ENCODE measurements around the gene SLC29A4. TPM values are rescaled to one million over a fixed set of nuclear protein-coding genes. Genes with fewer than 3 reads are reported as not detected.
"Not testable (repeated sequence)": the region's sequence is repeated elsewhere in the genome, so short reads cannot be mapped to it uniquely, and the experiment has no call there.

SLC29A4 gene
- total RNA-seq, 5 donors from 2014 or later (not counting 1 experiment from before 2014, with no cell fraction given), result 0.20 to 0.49 (median 0.32) TPM

GRCh38 chr7:5248201-5248885, 34.4 kb upstream of the SLC29A4 start:
- Mint-ChIP-seq H3K36me3 (no peaks in the 10 kb centered on the region), H3K4me3 (no peak overlapping the region), H3K4me1 (no peaks in the 10 kb centered on the region), H3K9me3 (no peaks in the 10 kb centered on the region), H3K27ac (no peak overlapping the region), H3K27me3 (peaks cover 0 to 8% of the 10 kb centered on the region in 2 donors)
- POLR2A ChIA-PET, result no interaction called here
- no peak for DNase-seq
- Histone ChIP-seq H3K27ac (ENCODE audit: low read length) (no peak overlapping the region), H3K4me1 (ENCODE audit: control insufficient read depth in 1 of 2, extremely low read depth in 1 of 2, insufficient read depth in 2 of 2, low read length in 2 of 2) (no peaks in the 10 kb centered on the region), H3K27me3 (replicated peaks in 1 of 2; ENCODE audit: control insufficient read depth in 2 of 2, extremely low read depth in 1 of 2, insufficient read depth in 2 of 2, low read length in 1 of 2) (peaks cover 0 to 7% of the 10 kb centered on the region in 2 experiments), H3K4me3 (ENCODE audit: control insufficient read depth in 1 of 2, extremely low read depth in 1 of 2, low read length in 1 of 2) (no peak overlapping the region), H3K36me3 (ENCODE audit: control insufficient read depth in 2 of 2, extremely low read depth in 1 of 2, insufficient read depth in 1 of 2, low read length in 1 of 2) (no peaks in the 10 kb centered on the region), H3K9me3 (no peaks in the 10 kb centered on the region)
- CTCF ChIA-PET, result interaction anchor here in 1 of 2 donors (0.7 kb wide), 1 partner anchor 159 kb away, joined by 4 read pairs; no protein-coding TSS in a partner anchor
- WGBS (ENCODE audit: insufficient coverage), result 80% methylated on average over 31 of the region's 31 CpGs
- no peak for ATAC-seq (replicated peaks in 1 of 4)

DNA sequence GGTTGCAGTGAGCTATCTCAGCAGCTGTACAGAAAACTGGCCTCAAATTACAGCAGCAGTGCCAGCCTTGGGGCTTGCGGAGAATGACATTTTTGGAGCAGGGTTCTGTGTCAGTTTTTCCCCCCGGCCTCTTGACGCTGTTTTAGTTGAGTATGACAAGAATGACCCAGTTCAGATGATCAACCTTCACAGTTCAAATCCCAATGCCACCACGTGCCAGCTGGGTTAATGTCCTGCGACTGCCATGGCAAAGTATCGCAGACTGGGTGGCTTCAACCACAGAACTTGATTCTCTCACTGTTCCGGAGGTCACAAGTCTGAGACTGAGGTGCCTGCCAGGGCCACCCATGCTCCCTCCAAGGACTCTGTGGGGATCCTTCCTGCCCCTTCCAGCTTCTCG, 32.0 kb upstream of the SLC29A4 start:
- CTCF ChIA-PET; H3K4me3 ChIP-seq (ENCODE audit: control insufficient read depth in 1 of 2, extremely low read depth in 1 of 2, low read length in 1 of 2); H3K9me3 Mint-ChIP-seq; H3K27me3 ChIP-seq (replicated peaks in 1 of 2; ENCODE audit: control insufficient read depth in 2 of 2, extremely low read depth in 1 of 2, insufficient read depth in 2 of 2, low read length in 1 of 2); H3K4me1 ChIP-seq (ENCODE audit: control insufficient read depth in 1 of 2, extremely low read depth in 1 of 2, insufficient read depth in 2 of 2, low read length in 2 of 2); ATAC-seq (replicated peaks in 1 of 4); H3K36me3 Mint-ChIP-seq; DNase-seq; H3K9me3 ChIP-seq; H3K27ac ChIP-seq (ENCODE audit: low read length); H3K4me3 Mint-ChIP-seq; H3K36me3 ChIP-seq (ENCODE audit: control insufficient read depth in 2 of 2, extremely low read depth in 1 of 2, insufficient read depth in 1 of 2, low read length in 1 of 2); H3K4me1 Mint-ChIP-seq; H3K27ac Mint-ChIP-seq; POLR2A ChIA-PET: not testable (repeated sequence)
- WGBS (ENCODE audit: insufficient coverage), result 80% methylated on average over 5 of the region's 8 CpGs
- H3K27me3 Mint-ChIP-seq, result peaks cover 0 to 12% of the 10 kb centered on the region in 2 donors

GRCh38 chr7:5253529-5253928, 29.2 kb upstream of the SLC29A4 start:
- POLR2A ChIA-PET; H3K27me3 ChIP-seq (replicated peaks in 1 of 2; ENCODE audit: control insufficient read depth in 2 of 2, extremely low read depth in 1 of 2, insufficient read depth in 2 of 2, low read length in 1 of 2); CTCF ChIA-PET; DNase-seq; H3K4me1 Mint-ChIP-seq; H3K4me1 ChIP-seq (ENCODE audit: control insufficient read depth in 1 of 2, extremely low read depth in 1 of 2, insufficient read depth in 2 of 2, low read length in 2 of 2); H3K4me3 ChIP-seq (ENCODE audit: control insufficient read depth in 1 of 2, extremely low read depth in 1 of 2, low read length in 1 of 2); H3K9me3 Mint-ChIP-seq; H3K9me3 ChIP-seq; H3K36me3 Mint-ChIP-seq; H3K4me3 Mint-ChIP-seq; ATAC-seq (replicated peaks in 1 of 4); H3K27ac ChIP-seq (ENCODE audit: low read length); H3K36me3 ChIP-seq (ENCODE audit: control insufficient read depth in 2 of 2, extremely low read depth in 1 of 2, insufficient read depth in 1 of 2, low read length in 1 of 2); H3K27ac Mint-ChIP-seq: not testable (repeated sequence)
- WGBS (ENCODE audit: insufficient coverage), result 65% methylated on average over 8 of the region's 14 CpGs
- H3K27me3 Mint-ChIP-seq, result peaks cover 0 to 14% of the 10 kb centered on the region in 2 donors

DNA sequence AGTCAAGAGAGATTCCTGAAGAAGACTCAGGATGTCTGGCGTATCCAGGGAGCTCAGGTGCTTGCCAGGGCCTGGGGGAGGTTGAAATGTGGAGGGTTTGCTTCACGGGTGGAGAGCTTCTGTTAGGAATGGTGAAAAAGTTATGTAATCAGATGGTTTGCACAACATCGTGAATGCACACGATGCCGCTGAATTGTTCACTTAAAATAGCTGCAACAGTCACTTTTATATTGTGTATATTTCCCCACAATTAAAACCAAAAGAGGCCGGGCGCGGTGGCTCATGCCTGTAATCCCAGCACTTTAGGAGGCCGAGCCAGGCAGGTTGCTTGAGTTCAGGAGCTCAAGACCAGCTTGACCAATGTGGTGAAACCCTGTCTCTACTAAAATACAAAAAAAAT, 28.4 kb upstream of the SLC29A4 start:
- H3K4me1 Mint-ChIP-seq; H3K4me1 ChIP-seq (ENCODE audit: control insufficient read depth in 1 of 2, extremely low read depth in 1 of 2, insufficient read depth in 2 of 2, low read length in 2 of 2); H3K9me3 Mint-ChIP-seq; POLR2A ChIA-PET; H3K4me3 ChIP-seq (ENCODE audit: control insufficient read depth in 1 of 2, extremely low read depth in 1 of 2, low read length in 1 of 2); H3K36me3 Mint-ChIP-seq; H3K27me3 ChIP-seq (replicated peaks in 1 of 2; ENCODE audit: control insufficient read depth in 2 of 2, extremely low read depth in 1 of 2, insufficient read depth in 2 of 2, low read length in 1 of 2); H3K9me3 ChIP-seq; ATAC-seq (replicated peaks in 1 of 4); H3K27ac Mint-ChIP-seq; H3K4me3 Mint-ChIP-seq; DNase-seq; CTCF ChIA-PET; H3K36me3 ChIP-seq (ENCODE audit: control insufficient read depth in 2 of 2, extremely low read depth in 1 of 2, insufficient read depth in 1 of 2, low read length in 1 of 2); H3K27ac ChIP-seq (ENCODE audit: low read length): not testable (repeated sequence)
- H3K27me3 Mint-ChIP-seq, result peaks cover 0 to 14% of the 10 kb centered on the region in 2 donors
- no CpG with 5 or more reads among the region's 9 CpGs for WGBS (ENCODE audit: insufficient coverage)

DNA sequence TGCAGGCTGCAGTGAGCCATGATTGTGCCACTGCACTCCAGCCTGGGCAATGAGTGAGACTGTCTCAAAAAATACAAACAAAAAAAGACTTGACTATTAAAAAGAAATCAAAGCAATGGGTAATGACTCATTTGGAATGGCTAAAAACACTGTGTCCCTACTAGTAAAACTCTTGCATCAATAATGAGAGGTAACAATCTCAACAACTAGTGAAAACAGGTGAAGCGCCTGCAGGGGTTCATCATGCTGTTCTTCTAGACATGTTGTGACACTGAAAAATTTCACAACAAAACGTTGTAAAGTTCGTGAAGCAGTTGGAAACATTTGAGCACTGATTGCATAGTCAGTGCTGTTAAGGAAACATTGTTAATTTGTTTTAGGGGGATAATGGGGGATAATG, 26.9 kb upstream of the SLC29A4 start:
- DNase-seq, result no peak
- Histone ChIP-seq H3K36me3 (ENCODE audit: control insufficient read depth in 2 of 2, extremely low read depth in 1 of 2, insufficient read depth in 1 of 2, low read length in 1 of 2) (no peaks in the 10 kb centered on the region), H3K4me3 (ENCODE audit: control insufficient read depth in 1 of 2, extremely low read depth in 1 of 2, low read length in 1 of 2) (no peak overlapping the region), H3K4me1 (ENCODE audit: control insufficient read depth in 1 of 2, extremely low read depth in 1 of 2, insufficient read depth in 2 of 2, low read length in 2 of 2) (no peaks in the 10 kb centered on the region), H3K27ac (ENCODE audit: low read length) (no peak overlapping the region), H3K27me3 (replicated peaks in 1 of 2; ENCODE audit: control insufficient read depth in 2 of 2, extremely low read depth in 1 of 2, insufficient read depth in 2 of 2, low read length in 1 of 2) (peaks cover 0 to 4% of the 10 kb centered on the region in 2 experiments), H3K9me3 (no peaks in the 10 kb centered on the region)
- no CpG with 5 or more reads among the region's 3 CpGs for WGBS (ENCODE audit: insufficient coverage)
- CTCF ChIA-PET, result no interaction called here
- ATAC-seq (replicated peaks in 1 of 4), result no peak
- no peak overlapping the region for H3K4me3 Mint-ChIP-seq
- H3K9me3 Mint-ChIP-seq, result no peaks in the 10 kb centered on the region
- no peaks in the 10 kb centered on the region for H3K4me1 Mint-ChIP-seq
- H3K27me3 Mint-ChIP-seq, result peaks cover 0 to 14% of the 10 kb centered on the region in 2 donors
- no peak overlapping the region for H3K27ac Mint-ChIP-seq
- H3K36me3 Mint-ChIP-seq, result no peaks in the 10 kb centered on the region
- POLR2A ChIA-PET, result no interaction called here

- WGBS (ENCODE audit: insufficient coverage), result 75% methylated on average over 8 of the region's 15 CpGs
- H3K9me3 ChIP-seq; H3K36me3 ChIP-seq (ENCODE audit: control insufficient read depth in 2 of 2, extremely low read depth in 1 of 2, insufficient read depth in 1 of 2, low read length in 1 of 2); H3K4me1 ChIP-seq (ENCODE audit: control insufficient read depth in 1 of 2, extremely low read depth in 1 of 2, insufficient read depth in 2 of 2, low read length in 2 of 2); H3K27me3 Mint-ChIP-seq; H3K27ac Mint-ChIP-seq; H3K36me3 Mint-ChIP-seq; H3K27me3 ChIP-seq (replicated peaks in 1 of 2; ENCODE audit: control insufficient read depth in 2 of 2, extremely low read depth in 1 of 2, insufficient read depth in 2 of 2, low read length in 1 of 2); H3K9me3 Mint-ChIP-seq; H3K4me3 ChIP-seq (ENCODE audit: control insufficient read depth in 1 of 2, extremely low read depth in 1 of 2, low read length in 1 of 2); DNase-seq; ATAC-seq (replicated peaks in 1 of 4); H3K4me1 Mint-ChIP-seq; POLR2A ChIA-PET; H3K27ac ChIP-seq (ENCODE audit: low read length); H3K4me3 Mint-ChIP-seq: not testable (repeated sequence)
- CTCF ChIA-PET, result interaction anchor here in 1 of 2 donors (0.6 kb wide), 1 partner anchor 29 kb away, joined by 3 read pairs; no protein-coding TSS in a partner anchor
Observed at GRCh38 chr7:5260530-5261068, 22.1 kb upstream of the SLC29A4 start.
